Hindlimb muscle (tissue), 1 donor: ENCODE measurements around the gene PSMC3IP. TPM values are rescaled to one million over a fixed set of nuclear protein-coding genes. Genes with fewer than 3 reads are reported as not detected.

Source experiments
- DNase-seq: peaks from one replicate; pipeline ENCODE4 v3.0.0-alpha.2; 2013
- polyA plus RNA-seq: library from polyadenylated mRNA; unstranded; fragments of 120-200 nt; gene quantifications from one replicate; pipeline ENCODE4 v1.2.1, GENCODE V29; 2013; ENCODE audit not compliant: insufficient read length

Gene PSMC3IP
- polyA plus RNA-seq, 1 donor, result 10.2 TPM

DNA sequence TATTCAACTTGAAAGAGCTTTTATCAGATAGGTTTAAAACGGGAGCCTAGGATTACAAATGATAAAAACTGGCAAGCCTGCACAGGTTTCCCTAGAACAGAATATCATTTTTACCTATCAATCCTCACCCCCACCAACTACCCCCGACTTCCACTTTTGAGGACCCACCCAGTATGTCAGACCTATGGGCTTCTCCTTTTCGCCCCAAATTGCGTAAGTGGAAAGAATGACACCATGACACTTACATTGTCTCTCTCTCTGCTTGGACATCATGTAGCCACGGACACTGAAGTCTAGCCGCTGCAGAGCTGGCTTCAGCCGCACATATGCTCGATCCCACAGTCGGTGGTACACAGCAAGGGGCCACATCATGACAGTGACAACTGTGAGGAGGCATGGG lies 7.4 kb upstream of the PSMC3IP start:
- DNase-seq, result no peak

DNA sequence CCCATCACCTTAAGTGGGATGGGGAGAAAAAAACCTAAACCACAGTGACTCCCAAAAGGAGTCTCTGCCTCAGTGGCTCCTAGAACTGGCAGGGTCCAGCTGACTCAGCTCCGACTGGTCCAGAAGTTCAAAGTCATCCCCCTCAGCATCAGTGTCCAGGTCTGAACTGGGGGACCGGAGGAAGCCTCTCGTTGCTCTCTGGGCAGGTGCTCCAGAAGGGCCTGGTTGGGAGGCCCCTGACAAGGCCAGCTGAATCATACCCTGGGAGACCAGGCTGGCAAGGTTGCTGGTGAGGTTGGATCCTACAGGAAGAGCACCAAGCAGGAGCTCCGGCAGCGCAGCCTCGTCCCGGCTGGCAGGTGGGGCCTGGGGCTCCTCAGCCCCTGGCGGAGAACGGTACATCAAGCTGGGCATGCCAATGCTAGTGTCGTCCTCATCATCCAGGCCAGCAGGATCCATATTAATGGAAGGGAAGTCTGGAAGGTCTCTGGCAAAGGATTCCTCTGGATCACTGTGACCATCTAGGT lies 4.3 kb upstream of the PSMC3IP start:
- DNase-seq, result no peak

DNA sequence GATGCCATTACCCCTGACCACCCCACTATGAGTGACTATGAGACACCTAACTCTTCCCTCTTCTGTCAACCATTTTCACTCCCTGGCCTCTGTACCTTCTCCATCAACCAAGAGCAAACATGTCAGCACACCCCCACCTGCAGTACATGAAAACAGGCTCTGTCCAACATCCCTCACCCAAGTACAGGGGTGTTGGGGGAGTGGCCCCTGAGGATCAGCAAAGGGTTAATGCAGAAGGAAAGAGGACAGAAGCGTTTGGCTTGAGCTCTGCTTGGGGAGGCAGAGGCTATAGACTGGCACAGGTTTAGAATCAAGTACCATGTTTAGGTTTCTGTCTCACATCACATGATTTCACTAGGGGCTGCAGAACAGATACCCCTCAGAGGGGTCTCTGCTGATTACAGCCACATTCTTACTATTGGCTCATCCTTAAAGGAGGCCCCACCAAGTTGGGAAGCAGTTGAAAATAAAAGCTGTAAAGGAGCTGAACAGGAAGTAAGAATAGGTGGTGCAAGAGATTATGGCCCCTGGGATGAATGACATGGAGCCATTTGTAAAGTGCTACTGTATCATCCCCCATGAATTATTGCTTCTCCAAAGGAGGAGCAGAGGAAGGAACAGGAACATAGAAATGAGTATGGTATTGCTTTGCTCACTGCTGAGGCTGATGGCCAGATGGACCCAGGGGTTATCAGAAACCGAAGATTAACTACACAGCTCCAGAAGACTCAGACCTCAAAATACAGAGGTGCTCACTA lies 2.4 kb upstream of the PSMC3IP start:
- DNase-seq, result no peak

DNA sequence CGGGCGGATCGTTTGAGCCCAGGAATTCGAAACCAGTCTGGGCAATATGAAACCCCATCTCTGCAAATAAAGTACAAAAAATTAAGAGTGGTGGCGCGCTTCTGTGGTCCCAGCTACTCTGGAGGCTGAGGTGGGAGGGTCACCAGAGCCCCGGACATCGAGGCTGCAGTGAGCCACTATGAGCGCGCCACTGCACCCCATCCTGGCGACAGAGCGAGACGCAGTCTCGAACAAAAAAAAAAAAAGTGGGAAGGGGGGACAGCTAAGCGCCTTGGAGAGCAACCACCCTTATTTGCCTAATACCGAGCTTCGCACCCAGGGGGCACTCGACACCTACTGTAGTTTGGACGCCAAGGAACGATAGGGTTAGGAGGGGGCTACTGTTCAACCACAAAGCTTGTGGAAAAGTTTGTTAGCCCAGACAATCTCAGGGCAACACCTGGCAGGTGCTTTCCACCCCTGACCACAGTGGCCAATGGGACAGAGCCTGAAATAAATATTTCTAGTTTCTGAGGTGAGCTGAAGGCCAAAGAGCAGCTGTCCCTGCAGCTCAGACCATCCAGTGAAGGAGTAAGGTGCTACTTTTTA lies 847 bp upstream of the PSMC3IP start:
- peak; percentile 65 for DNase-seq

DNA sequence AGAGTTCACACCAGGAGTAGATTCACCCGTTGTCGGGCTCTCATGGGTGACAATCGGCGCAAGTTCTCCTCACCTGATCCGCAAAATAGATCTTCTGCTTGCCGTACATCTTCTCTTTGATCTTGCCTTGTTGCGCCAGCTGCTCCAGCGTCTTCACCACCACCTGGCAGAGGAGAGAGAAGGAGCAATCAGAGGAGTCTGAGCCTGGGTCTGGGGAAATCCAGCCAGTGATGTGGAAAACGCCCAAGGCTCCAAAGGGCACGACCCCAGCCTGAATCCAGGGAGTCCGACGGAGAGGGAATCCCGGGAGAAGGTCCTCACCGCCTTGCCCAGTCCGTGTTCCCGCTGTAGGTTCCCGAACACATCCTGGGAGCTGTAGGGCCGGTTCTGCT lies 393 bp downstream of the PSMC3IP start:
- no peak for DNase-seq

DNA sequence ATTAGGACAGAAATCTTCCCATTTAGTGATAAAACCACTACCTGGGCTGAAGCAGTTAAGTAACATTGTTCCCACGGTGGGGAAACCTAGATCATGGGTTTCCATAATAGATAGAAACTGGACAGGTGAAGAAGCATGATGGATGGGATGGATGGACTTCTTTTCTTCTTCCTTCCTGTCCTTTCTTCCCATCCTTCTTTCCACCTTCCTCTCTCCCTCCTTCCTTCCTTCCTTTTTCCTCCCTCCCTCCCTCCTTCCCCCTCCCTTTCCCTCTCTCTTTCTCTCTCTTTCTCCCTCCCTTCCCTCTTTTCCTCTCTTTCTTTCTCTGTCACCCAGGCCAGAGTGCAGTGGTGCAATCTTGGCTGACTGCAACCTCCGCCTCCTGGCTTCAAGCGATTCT lies 3.1 kb downstream of the PSMC3IP start:
- no peak for DNase-seq

DNA sequence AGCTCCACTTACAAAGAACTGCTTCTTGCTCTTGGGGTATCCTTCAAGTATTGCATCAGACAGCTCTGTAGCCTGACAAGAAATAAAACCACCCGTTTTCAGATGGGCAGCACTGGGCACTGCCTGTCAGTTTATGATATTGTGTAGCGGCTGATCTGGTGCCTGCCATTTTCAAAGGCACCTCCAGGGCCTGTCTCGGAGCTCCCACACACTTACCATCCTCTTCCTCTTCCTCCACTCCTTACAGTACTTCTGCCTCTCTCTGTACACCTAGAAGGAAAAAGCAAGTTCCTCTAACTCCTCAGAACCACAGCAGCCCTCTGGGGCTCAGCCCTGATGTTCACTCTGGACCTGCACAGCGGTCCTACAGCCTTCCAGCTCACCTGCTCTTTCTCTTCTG lies 4.4 kb downstream of the PSMC3IP start:
- no peak for DNase-seq

DNA sequence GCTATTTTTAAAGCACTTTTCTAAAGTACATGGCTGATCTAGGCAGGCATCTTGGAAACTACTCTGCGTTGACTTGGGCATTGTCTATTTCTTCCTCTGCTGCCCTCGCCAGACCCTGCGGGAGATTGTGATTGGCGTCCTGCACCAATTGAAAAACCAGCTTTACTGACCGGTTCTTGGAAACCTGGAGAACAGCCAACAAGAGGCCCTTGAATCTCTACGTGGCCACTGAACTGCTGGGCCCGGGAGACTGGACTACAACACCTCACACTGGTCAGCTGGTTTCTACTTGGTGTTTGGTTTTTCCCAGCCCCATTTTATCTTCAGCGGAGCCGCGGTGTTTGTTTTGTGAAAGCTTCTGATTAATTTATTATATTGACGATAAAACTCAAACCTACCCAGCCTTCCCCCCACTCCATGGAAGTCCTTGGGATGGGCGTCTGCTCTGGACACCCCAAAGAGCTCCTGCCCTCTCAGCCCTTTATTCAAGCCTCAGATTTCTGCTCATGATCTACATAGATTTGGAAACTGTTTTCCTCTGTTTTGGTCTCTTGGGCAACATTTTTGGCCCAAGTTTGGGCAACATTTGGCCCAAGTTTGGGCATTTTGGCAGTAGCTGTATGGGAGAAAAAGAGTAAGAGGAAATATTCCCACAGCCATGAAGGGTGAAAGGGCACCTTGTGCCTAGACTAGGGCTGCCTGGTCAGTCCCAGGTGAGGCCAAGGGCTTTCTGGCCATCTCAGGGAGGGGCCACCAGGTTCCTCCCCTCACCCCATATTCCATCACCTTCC lies 5.9 kb downstream of the PSMC3IP start:
- no peak for DNase-seq

DNA sequence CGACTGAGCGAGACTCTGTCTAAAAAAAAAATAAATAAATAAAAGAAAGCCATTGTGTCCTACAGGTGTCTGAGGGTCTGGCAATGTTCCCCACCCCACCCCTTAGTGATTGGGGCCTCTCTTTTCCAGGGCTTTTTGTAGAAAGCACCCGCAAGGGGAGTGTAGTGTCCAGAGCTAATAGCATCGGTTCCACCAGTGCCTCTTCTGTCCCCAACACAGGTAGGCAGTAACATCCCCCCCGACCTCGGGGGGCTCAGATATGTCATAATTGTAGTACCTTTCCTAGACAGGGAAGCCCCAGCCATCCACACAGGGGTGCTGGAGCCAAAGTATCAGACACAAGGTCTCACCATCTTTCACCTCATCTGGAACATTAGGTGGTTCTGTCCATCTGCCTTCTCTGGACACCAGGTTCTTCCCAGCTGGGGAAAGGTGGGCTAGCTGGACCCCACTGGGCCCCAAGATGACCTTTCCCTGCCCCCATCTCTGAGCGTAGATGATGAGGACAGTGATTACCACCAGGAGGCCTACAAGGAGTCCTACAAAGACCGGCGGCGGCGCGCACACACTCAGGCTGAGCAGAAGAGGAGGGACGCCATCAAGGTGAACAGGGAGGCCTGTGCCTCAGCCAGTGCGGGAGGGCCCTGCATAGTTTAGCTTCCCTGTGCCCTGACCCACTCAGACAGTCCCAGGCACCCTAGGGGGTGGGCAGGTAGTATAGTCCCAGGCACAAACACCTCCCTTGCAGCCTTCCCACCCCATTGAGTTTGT lies 9.0 kb downstream of the PSMC3IP start:
- no peak for DNase-seq

DNA sequence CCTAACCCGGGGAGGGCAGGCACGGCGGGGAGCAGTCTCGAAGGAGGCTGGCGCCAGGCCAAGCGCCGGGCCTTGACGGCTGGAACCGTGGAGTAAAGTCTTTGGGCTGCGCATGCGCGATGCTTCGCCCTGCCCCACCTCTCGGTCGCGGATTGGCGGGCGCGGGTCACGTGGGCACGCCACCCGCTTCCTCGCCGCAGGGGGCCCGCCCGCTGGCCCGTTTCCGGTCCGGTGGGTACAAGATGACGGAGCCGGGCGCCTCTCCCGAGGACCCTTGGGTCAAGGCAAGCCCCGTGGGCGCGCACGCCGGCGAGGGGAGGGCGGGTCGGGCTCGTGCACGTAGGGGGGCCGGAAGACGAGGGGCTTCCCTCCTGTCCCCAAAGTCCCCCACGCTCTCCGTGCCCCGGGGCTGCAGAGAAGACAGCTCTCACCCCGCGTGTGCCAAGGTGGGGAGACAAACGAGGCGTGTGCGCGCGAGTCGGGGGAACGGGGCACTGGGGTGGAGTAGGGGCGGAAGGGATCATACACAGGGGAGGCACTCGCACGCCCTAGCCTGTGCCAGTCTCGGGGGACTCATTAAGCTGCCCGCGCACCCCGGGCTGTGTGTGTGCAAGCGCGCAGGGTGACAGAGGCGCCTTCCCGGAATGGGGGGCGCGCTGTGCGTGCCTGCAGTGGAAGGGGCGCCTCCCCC lies 10.5 kb downstream of the PSMC3IP start, which contains the start of gene MLX:
TSS of gene MLX (plus strand) at position 218 of the 691 bp plus-strand sequence. CDS start at position 243, 25 bp downstream.
- DNase-seq, result peak; percentile 90

DNA sequence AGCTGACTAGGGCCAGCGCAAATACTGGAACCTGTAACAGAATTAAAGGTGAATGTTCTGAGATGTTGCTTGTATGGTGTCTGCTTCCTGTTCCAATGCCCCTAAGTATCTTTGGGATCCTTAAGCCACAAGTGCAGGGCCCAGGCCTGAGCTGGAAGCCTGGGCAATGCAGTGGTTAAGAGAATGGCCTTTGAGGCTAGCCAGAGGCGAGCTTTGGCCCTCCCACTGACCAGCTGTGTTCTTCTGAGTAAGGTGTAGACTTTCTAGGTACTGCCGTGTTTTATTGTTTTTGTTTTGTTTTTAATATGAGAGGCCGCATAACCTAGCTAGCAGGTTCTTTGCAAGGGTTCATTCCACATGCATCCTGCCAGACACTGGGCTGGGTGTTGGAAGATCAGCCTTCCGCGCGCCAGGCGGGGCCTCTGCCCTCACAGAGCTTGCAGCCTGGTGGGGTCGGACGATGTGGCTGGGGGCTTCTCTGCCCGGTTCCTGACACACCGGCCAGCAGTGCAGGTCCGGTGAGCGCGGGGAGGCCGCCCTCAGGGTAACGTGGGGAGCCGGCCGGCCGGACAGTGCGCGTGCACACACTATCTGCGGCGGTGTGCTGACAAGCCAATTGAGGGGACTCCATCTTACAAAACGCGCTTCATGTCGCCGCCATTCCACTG lies 11.2 kb downstream of the PSMC3IP start:
- DNase-seq, result no peak

DNA sequence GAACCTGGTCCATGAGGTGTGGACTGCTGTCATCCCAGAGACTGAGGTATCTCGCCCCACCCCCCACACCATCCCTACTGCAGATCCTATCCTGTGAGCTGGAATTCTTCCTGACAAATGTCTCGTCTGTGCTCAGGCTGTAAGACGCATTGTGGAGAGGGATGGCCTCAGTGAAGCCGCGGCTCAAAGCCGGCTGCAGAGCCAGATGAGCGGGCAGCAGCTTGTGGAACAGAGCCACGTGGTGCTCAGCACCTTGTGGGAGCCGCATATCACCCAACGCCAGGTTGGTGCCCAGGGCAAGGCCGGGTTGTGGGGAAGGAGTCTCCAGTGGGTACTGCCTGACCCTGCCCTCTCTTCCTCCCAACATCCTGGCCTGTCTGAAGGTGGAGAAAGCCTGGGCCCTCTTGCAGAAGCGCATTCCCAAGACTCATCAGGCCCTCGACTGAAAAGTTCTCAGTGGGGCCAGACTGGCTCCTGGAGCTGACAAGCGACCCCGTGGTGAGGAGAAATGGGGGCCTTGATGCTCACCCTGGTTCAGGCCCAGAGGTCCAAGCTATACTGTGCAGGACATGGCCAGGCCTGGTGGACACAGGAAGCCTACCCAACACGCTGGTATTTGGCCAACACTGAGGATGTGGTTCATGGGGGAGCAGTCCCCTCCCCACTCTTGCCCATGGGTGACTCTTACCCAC lies 11.9 kb downstream of the PSMC3IP start:
- no peak for DNase-seq

DNA sequence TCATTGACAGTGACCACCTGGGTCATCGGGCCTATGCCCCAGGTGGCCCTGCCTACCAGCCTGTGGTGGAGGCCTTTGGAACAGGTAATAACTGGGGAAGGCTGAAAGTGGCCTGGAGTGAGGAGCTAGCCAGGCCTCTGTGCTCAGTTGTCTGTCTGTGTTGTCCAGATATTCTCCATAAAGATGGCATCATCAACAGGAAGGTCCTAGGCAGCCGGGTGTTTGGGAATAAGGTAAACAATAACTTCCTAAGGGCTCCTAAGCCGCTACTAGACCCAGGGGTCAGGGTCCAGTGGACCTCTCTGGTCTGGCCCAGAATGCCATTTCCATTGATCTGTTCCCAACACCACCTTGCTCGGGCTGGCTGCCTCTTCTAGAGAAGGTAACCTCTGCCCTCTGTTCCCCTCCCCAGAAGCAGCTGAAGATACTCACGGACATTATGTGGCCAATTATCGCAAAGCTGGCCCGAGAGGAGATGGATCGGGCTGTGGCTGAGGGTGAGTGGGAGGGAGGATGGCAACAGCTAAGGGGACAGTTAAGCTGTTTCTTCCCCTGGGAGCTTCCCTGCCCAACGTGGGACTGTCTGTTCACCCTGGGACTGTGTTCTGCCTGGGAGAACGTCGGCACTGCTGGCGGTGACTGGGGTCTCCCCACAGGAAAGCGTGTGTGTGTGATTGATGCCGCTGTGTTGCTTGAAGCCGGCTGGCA lies 12.6 kb downstream of the PSMC3IP start:
- no peak for DNase-seq

DNA sequence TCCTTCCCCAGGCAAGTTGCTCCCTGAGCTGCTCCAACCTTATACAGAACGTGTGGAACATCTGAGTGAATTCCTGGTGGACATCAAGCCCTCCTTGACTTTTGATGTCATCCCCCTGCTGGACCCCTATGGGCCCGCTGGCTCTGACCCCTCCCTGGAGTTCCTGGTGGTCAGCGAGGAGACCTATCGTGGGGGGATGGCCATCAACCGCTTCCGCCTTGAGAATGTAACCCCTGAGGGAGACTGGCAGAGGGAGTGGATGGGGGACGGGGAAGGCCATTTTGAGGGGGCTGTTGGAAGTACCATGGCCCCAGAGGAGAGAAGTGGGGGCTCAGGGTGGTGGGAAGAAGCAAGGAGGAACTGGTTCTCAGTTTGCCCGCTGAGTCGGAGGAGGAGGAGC lies 13.6 kb downstream of the PSMC3IP start:
- DNase-seq, result no peak

DNA sequence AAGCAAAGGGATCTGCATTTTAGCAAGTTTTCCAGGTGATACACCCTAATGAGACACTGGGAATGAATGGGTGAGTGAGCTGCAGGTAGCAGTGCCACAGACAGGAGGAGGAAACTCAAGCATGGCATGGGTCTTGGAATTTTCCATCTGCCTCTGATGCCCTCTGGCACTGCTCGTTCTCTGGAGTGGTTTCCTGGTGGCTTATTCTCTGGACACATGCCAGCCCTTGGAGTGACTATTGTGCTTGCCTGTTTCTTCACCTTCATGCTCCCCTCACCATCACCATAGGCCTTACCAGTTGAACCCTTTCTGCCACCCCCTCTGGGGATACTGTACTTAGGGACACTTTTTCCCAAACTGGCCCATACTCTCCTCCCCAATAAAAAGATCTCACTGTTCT lies 14.0 kb downstream of the PSMC3IP start:
- no peak for DNase-seq

DNA sequence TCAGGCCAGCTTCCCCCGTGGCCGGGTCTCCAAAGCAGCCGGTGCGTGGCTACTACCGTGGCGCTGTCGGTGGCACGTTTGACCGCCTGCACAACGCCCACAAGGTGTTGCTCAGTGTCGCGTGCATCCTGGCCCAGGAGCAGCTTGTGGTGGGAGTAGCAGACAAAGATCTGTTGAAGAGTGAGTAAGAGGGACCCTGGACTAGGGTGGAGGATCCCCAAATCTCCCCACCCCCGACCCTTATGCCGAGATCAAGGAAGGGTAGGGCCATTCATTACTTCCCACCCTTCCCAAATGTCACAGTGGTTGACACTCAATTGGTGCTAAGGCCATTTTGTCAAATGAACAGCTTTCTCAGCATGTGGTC lies 14.4 kb downstream of the PSMC3IP start:
- DNase-seq, result no peak

DNA sequence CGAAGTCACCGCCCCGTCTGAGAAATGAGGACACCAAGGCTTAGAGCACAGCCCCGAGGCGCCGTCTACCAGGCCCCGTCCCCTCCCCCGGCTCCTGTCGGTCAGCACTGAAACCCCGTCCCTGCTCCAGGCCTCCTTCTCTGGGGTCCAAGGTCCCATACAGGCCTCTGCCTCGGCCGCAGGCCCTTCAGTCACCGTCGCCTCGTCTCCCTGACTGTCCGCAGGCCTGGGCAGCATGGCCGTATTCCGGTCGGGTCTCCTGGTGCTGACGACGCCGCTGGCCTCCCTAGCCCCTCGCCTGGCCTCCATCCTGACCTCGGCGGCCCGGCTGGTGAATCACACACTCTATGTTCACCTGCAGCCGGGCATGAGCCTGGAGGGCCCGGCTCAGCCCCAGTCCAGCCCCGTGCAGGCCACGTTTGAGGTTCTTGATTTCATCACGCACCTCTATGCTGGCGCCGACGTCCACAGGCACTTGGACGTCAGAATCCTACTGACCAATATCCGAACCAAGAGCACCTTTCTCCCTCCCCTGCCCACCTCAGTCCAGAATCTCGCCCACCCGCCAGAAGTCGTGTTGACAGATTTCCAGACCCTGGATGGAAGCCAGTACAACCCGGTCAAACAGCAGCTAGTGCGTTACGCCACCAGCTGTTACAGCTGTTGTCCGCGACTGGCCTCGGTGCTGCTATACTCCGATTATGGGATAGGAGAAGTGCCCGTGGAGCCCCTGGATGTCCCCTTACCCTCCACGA lies 15.0 kb downstream of the PSMC3IP start:
- no peak for DNase-seq

DNA sequence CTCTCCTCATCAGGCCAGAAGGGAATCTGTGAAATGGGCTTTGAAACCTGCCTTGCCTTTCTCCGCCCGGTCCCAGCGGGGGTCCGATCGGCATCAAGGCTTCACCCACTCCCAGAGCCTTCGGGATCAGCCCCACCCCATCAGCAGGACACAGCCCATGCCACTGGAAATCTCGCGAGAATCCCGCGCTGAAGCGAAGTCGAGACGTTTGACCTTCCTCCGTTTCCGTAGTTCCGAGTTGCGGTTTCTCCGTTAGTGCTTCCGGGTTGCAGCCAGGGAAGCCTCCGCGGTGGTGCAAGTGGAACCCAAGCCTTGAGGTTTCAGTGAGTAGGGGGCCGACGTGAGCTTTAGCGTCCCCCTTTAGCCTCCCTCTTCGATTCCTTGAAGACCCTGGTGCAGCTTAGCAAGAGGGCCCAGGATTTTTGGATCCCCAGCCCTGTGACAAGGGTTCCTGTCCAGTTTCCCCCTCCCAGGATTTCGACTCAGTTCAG lies 15.6 kb downstream of the PSMC3IP start, which contains the start of gene COASY:
TSS of gene COASY (plus strand) at position 252 of the 491 bp plus-strand sequence. CDS start 475 bp downstream, outside the sequence.
- peak; percentile 98 for DNase-seq

DNA sequence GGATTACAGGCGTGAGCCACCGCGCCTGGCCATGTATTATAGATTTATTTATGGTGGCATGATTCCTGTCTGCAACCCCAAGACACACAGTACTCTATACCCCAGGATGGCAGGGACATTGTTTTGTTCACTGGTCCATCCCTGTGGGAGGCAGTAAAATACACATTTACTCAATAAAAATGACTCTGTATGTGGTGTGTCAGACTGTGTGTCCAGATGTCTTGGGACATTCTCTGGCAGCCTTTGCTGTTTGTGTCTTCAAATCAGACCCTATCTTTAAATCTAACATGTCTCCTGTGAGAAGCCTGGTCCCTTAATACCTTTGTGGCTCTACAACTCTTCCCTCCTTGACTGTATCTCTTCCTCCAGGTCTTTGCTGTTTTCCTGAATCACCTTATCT lies 17.3 kb downstream of the PSMC3IP start:
- DNase-seq, result no peak
